H9 (cell line): ENCODE measurements around the gene PLD5. TPM values are rescaled to one million over a fixed set of nuclear protein-coding genes. Genes with fewer than 3 reads are reported as not detected.
"Not testable (repeated sequence)": the region's sequence is repeated elsewhere in the genome, so short reads cannot be mapped to it uniquely, and the experiment has no call there.

Experiments used
- DNase-seq: peaks from one replicate; pipeline ENCODE4 v3.0.0-alpha.2; 2017
- H2AFZ ChIP-seq: one replicate; pipeline ENCODE4 v1.6.1; 2013; ENCODE audit warnings: mild to moderate bottlenecking, low read length, control low read depth, moderate library complexity
- H2AK5ac ChIP-seq: 2 replicates; pipeline ENCODE4 v1.6.1; 2013; ENCODE audit warnings: low read length, control low read depth, mixed read lengths; ENCODE audit not compliant: insufficient read length
- H2BK120ac ChIP-seq: one replicate; pipeline ENCODE4 v1.6.1; 2013; ENCODE audit warnings: low read depth, mild to moderate bottlenecking, low read length, control low read depth, inconsistent platforms; ENCODE audit not compliant: poor library complexity, severe bottlenecking
- H2BK12ac ChIP-seq: 2 replicates; pipeline ENCODE4 v1.6.1; 2013; ENCODE audit warnings: low read length, control low read depth, mixed read lengths, low read depth; ENCODE audit not compliant: insufficient read length
- H2BK15ac ChIP-seq: 2 replicates; pipeline ENCODE4 v1.6.1; 2013; ENCODE audit warnings: low read depth, low read length, control low read depth
- H2BK20ac ChIP-seq: one replicate; pipeline ENCODE4 v1.6.1; 2013; ENCODE audit warnings: low read depth, mild to moderate bottlenecking, low read length, control low read depth, inconsistent platforms; ENCODE audit not compliant: poor library complexity, severe bottlenecking
- H2BK5ac ChIP-seq: 2 replicates; pipeline ENCODE4 v1.6.1; 2013; ENCODE audit warnings: low read length, control low read depth, mixed read lengths; ENCODE audit not compliant: insufficient read length
- H3K14ac ChIP-seq: 2 replicates; pipeline ENCODE4 v1.6.1; 2013; ENCODE audit warnings: low read length, control low read depth; ENCODE audit not compliant: insufficient read depth
- H3K18ac ChIP-seq: 2 replicates; pipeline ENCODE4 v1.6.1; 2013; ENCODE audit warnings: low read depth, mild to moderate bottlenecking, mixed read lengths, low read length, control low read depth; ENCODE audit not compliant: insufficient read length
- H3K23ac ChIP-seq: 2 replicates; pipeline ENCODE4 v1.6.1; 2013; ENCODE audit warnings: low read length, control low read depth, mixed read lengths, low read depth; ENCODE audit not compliant: insufficient read length
- H3K23me2 ChIP-seq: 2 replicates; pipeline ENCODE4 v1.6.1; 2013; ENCODE audit warnings: low read depth, mild to moderate bottlenecking, mixed read lengths, low read length, control low read depth; ENCODE audit not compliant: insufficient read length, poor library complexity, severe bottlenecking
- H3K27ac ChIP-seq: 2 replicates; pipeline ENCODE4 v1.5.1; 2013; ENCODE audit warnings: low read length, control low read depth, mixed read lengths, low read depth; ENCODE audit not compliant: insufficient read length
- H3K27me3 ChIP-seq: 2 replicates; pipeline ENCODE4 v1.6.1; 2013; ENCODE audit warnings: low read length, control low read depth, inconsistent platforms; ENCODE audit not compliant: insufficient read depth
- H3K4ac ChIP-seq: 2 replicates; pipeline ENCODE4 v1.6.1; 2013; ENCODE audit warnings: low read depth, mild to moderate bottlenecking, control low read depth, inconsistent platforms, low read length, moderate library complexity
- H3K4me1 ChIP-seq: 2 replicates; pipeline ENCODE4 v1.6.1; 2013; ENCODE audit warnings: low read length, control low read depth, inconsistent platforms; ENCODE audit not compliant: insufficient read depth
- H3K4me2 ChIP-seq: 2 replicates; pipeline ENCODE4 v1.6.1; 2013; ENCODE audit warnings: low read length, control low read depth, mixed read lengths; ENCODE audit not compliant: insufficient read length, insufficient read depth
- H3K56ac ChIP-seq: 2 replicates; pipeline ENCODE4 v1.6.1; 2013; ENCODE audit warnings: low read depth, mild to moderate bottlenecking, mixed read lengths, low read length, control low read depth; ENCODE audit not compliant: insufficient read length
- H3K79me1 ChIP-seq: 2 replicates; pipeline ENCODE4 v1.6.1; 2013; ENCODE audit warnings: low read depth, mild to moderate bottlenecking, moderate library complexity, low read length, control low read depth, inconsistent platforms; ENCODE audit not compliant: insufficient read depth, poor library complexity, severe bottlenecking
- H3K79me2 ChIP-seq: 2 replicates; pipeline ENCODE4 v1.6.1; 2013; ENCODE audit warnings: low read length, control low read depth, inconsistent platforms; ENCODE audit not compliant: insufficient read depth
- H3K9ac ChIP-seq: 2 replicates; pipeline ENCODE4 v1.6.1; 2013; ENCODE audit warnings: low read length, control low read depth, mixed read lengths; ENCODE audit not compliant: insufficient read length; ENCODE audit errors: extremely low read depth
- H3K9me3 ChIP-seq: one replicate; pipeline ENCODE4 v1.6.1; 2013; ENCODE audit warnings: low read depth, low read length, inconsistent platforms; ENCODE audit not compliant: control insufficient read depth
- H3T11ph ChIP-seq: one replicate; pipeline ENCODE4 v1.6.1; 2013; ENCODE audit warnings: mild to moderate bottlenecking, low read length, control low read depth, inconsistent platforms
- H4K20me1 ChIP-seq: one replicate; pipeline ENCODE4 v1.6.1; 2013; ENCODE audit not compliant: control insufficient read depth, insufficient read length, insufficient read depth
- H4K5ac ChIP-seq: 2 replicates; pipeline ENCODE4 v1.6.1; 2013; ENCODE audit warnings: low read depth, mild to moderate bottlenecking, mixed read lengths, low read length, control low read depth; ENCODE audit not compliant: insufficient read length
- H4K8ac ChIP-seq: replicated peaks from 2 replicates; pipeline ENCODE4 v1.6.1; 2013; ENCODE audit warnings: low read length, control low read depth, mixed read lengths, low read depth; ENCODE audit not compliant: insufficient read length
- H4K91ac ChIP-seq: 2 replicates; pipeline ENCODE4 v1.6.1; 2013; ENCODE audit warnings: low read depth, mild to moderate bottlenecking, moderate library complexity, mixed read lengths, low read length, control low read depth; ENCODE audit not compliant: insufficient read length
- H3K27ac Mint-ChIP-seq, 3 experiments: 2 replicates in 2 of 3; 3 replicates in 1 of 3; pipeline ENCODE4 v1.8.0; 2020 to 2021; ENCODE audit warnings: mixed read lengths in 3 of 3, mild to moderate bottlenecking in 1 of 3, moderate library complexity in 1 of 3
- H3K27me3 Mint-ChIP-seq: 2 replicates; pipeline ENCODE4 v1.8.0; 2021; ENCODE audit warnings: low read depth, mild to moderate bottlenecking, moderate library complexity, mixed read lengths
- H3K36me3 Mint-ChIP-seq, 3 experiments: 2 replicates in 2 of 3; 3 replicates in 1 of 3; pipeline ENCODE4 v1.8.0; 2020 to 2021; ENCODE audit warnings: low read depth in 3 of 3, mixed read lengths in 3 of 3; ENCODE audit not compliant: insufficient read depth in 1 of 3
- H3K4me1 Mint-ChIP-seq, 2 experiments: 2 replicates each; pipeline ENCODE4 v1.8.0; 2020; ENCODE audit warnings: mixed read lengths in 2 of 2
- H3K4me3 Mint-ChIP-seq, 2 experiments: 2 replicates in 1 of 2; 3 replicates in 1 of 2; pipeline ENCODE4 v1.8.0; 2020 to 2021; ENCODE audit warnings: mild to moderate bottlenecking in 2 of 2, mixed read lengths in 2 of 2, moderate library complexity in 1 of 2
- H3K9me3 Mint-ChIP-seq, 2 experiments: 2 replicates in 1 of 2; 3 replicates in 1 of 2; pipeline ENCODE4 v1.8.0; 2020; ENCODE audit warnings: mild to moderate bottlenecking in 2 of 2, mixed read lengths in 2 of 2, moderate library complexity in 1 of 2
- WGBS: extraction: QIAGEN DNeasy Blood & Tissue Kit; methylation state at CpG from one replicate; pipeline ENCODE4 v1.1.7; 2013; ENCODE audit warnings: missing lambda C conversion rate, low lambda C conversion rate, mixed read lengths; ENCODE audit not compliant: insufficient read length; ENCODE audit errors: extremely low coverage; 5-methylcytosine and 5-hydroxymethylcytosine counted together
- total RNA-seq: library from RNA; stranded (reverse); gene quantifications from 2 replicates; pipeline ENCODE4 v1.2.1, GENCODE V29; 2021
- TF ChIP-seq, protein P1 (sequence below): fragments of 200-600 bp; sonication (generic); conservative IDR thresholded peaks from 3 replicates; pipeline ENCODE4 v1.8.0; 2021; ENCODE audit warnings: antibody characterized with exemption, mild to moderate bottlenecking

The PLD5 gene
- total RNA-seq, 1 experiment from 2014 or later: 5.2 TPM

DNA sequence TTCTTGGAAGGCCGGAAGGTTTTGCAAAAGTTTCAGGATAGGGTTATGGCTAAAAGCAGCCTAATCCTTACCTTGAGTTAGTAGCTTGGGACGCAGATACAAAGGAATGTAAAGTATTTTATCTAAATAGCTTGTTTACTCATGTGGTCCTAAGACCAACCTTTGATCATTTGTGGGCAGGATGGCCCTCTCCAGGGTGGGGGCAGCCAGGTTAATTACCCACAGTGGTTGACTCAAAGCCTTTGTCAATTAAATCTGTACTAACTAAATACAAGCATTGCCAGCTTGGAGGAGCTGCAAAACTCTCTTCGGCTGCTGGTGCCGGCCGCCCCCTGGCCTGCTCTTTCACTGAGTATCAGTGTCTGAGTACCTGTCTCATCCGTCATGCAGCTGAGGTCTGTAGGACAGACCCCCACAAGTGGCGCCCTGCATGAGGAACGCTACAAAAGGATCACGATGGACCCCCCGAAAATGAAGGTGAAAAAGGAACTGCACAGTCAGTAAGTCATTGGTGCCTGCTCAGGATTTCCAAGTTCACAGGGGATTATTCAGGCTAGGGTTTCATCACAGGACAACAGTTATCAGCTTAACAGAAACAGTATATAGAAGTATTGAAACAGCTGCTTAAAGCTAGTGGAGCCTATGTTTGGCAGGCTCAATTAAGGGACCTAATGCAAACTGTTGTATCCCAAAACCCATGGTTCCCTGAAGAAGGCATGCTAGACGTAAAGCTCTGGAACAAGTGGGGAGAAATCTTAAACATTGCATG is 313.1 kb downstream of the PLD5 start:
- Mint-ChIP-seq H3K27ac (peak overlapping the region in 2 of 3 experiments; percentile 73 to 96; a peak in 5 of 7 replicates), H3K27me3 (peaks cover 7% of the 10 kb centered on the region; the same call in 1 of the 2 replicates)
- DNase-seq: peak; percentile 39

DNA sequence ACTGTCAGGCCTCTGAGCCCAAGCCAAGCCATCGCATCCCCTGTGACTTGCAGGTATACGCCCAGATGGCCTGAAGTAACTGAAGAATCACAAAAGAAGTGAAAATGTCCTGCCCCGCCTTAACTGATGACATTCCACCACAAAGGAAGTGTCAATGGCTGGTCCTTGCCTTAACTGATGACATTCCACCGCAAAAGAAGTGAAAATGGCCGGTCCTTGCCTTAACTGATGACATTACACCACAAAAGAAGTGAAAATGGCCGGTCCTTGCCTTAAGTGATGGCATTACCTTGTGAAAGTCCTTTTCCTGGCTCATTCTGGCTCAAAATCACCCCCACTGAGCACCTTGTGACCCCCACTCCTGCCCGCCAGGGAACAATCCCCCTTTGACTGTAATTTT is 314.2 kb downstream of the PLD5 start:
- H3K23me2 ChIP-seq, H4K8ac ChIP-seq, H2BK12ac ChIP-seq, H2BK15ac ChIP-seq, H3K27ac ChIP-seq, H2BK5ac ChIP-seq, H3T11ph ChIP-seq, H3K27me3 ChIP-seq, H3K4me2 ChIP-seq, H3K79me1 ChIP-seq, H2AK5ac ChIP-seq, H3K27me3 Mint-ChIP-seq, H3K23ac ChIP-seq, H3K9me3 ChIP-seq, H3K79me2 ChIP-seq, H3K4ac ChIP-seq, H3K18ac ChIP-seq, H3K9ac ChIP-seq, H4K91ac ChIP-seq, H2AFZ ChIP-seq, H3K14ac ChIP-seq, H4K20me1 ChIP-seq, H2BK20ac ChIP-seq, H4K5ac ChIP-seq, H3K4me3 Mint-ChIP-seq, H3K4me1 ChIP-seq, H3K56ac ChIP-seq, H2BK120ac ChIP-seq: not testable (repeated sequence)
- Mint-ChIP-seq H3K4me1 (peaks cover 67 to 70% of the 10 kb centered on the region in 2 experiments), H3K36me3 (peaks cover 6 to 18% (median 15%) of the 10 kb centered on the region in 3 experiments), H3K27ac (peak overlapping the region in 2 of 3 experiments; percentile 4 to 76; a peak in 2 of 7 replicates), H3K9me3 (peaks cover 16 to 18% of the 10 kb centered on the region in 2 experiments)
- no CpG with 5 or more reads among the region's 7 CpGs for WGBS
- DNase-seq: peak; percentile 45

More for the DNA sequence above, 313.1 kb downstream of the PLD5 start:
- H4K8ac ChIP-seq: no peak overlapping the region
- no peak overlapping the region for H3K14ac ChIP-seq
- no peaks in the 10 kb centered on the region for H3K79me1 ChIP-seq
- H3T11ph ChIP-seq: no peak overlapping the region
- no peak overlapping the region for H2BK5ac ChIP-seq
- no peak overlapping the region for H3K4me2 ChIP-seq
- no peak overlapping the region for H3K4ac ChIP-seq
- H3K18ac ChIP-seq: no peak overlapping the region
- H3K23ac ChIP-seq: no peak overlapping the region
- TF ChIP-seq, protein P1, sequence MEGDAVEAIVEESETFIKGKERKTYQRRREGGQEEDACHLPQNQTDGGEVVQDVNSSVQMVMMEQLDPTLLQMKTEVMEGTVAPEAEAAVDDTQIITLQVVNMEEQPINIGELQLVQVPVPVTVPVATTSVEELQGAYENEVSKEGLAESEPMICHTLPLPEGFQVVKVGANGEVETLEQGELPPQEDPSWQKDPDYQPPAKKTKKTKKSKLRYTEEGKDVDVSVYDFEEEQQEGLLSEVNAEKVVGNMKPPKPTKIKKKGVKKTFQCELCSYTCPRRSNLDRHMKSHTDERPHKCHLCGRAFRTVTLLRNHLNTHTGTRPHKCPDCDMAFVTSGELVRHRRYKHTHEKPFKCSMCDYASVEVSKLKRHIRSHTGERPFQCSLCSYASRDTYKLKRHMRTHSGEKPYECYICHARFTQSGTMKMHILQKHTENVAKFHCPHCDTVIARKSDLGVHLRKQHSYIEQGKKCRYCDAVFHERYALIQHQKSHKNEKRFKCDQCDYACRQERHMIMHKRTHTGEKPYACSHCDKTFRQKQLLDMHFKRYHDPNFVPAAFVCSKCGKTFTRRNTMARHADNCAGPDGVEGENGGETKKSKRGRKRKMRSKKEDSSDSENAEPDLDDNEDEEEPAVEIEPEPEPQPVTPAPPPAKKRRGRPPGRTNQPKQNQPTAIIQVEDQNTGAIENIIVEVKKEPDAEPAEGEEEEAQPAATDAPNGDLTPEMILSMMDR: no peak
- no peak overlapping the region; a peak in 1 of 5 replicates for H3K4me3 Mint-ChIP-seq
- peaks cover 63 to 64% of the 10 kb centered on the region in 2 experiments for H3K4me1 Mint-ChIP-seq
- no peak overlapping the region for H2BK12ac ChIP-seq
- no CpG with 5 or more reads among the region's 11 CpGs for WGBS
- no peak overlapping the region for H2BK15ac ChIP-seq
- H2BK120ac ChIP-seq: no peak overlapping the region
- peaks cover 17 to 28% (median 26%) of the 10 kb centered on the region in 3 experiments for H3K36me3 Mint-ChIP-seq
- no peaks in the 10 kb centered on the region for H4K20me1 ChIP-seq
- H3K56ac ChIP-seq: no peak overlapping the region
- H3K9ac ChIP-seq: no peak overlapping the region
- H3K27me3 ChIP-seq: no peaks in the 10 kb centered on the region
- no peak overlapping the region for H4K5ac ChIP-seq
- H2AK5ac ChIP-seq: no peak overlapping the region
- H3K27ac ChIP-seq: no peak overlapping the region
- H2BK20ac ChIP-seq: no peak overlapping the region
- H3K23me2 ChIP-seq: no peaks in the 10 kb centered on the region
- peaks cover 27 to 28% of the 10 kb centered on the region in 2 experiments for H3K9me3 Mint-ChIP-seq
- no peaks in the 10 kb centered on the region for H3K9me3 ChIP-seq
- peaks cover 10% of the 10 kb centered on the region; the same call in 1 of the 2 replicates for H3K4me1 ChIP-seq
- no peak overlapping the region for H4K91ac ChIP-seq
- no peaks in the 10 kb centered on the region; the same call in 1 of the 2 replicates for H3K79me2 ChIP-seq
- no peak overlapping the region for H2AFZ ChIP-seq
